K562 (cell line): ENCODE measurements around the gene PHF21B. TPM values are rescaled to one million over a fixed set of nuclear protein-coding genes. Genes with fewer than 3 reads are reported as not detected.

Experiments used
- AFF1 ChIP-seq, 2 experiments: fragments of 450-650 bp; IDR thresholded peaks; 2 replicates each; pipeline ENCODE4 v1.6.1; 2018; ENCODE audit warnings: mild to moderate bottlenecking in 2 of 2, low read depth in 1 of 2; ENCODE audit not compliant: partially characterized antibody in 2 of 2
- ARID2 ChIP-seq: fragments of 450-650 bp; IDR thresholded peaks from 2 replicates; pipeline ENCODE4 v1.6.1; 2017; ENCODE audit warnings: antibody characterized with exemption, mild to moderate bottlenecking
- BHLHE40 ChIP-seq: IDR thresholded peaks from 2 replicates; pipeline ENCODE4 v1.6.1; 2011; ENCODE audit warnings: low read length, improper control_type of control experiment
- DDX20 ChIP-seq: fragments of 450-650 bp; IDR thresholded peaks from 2 replicates; pipeline ENCODE4 v1.6.1; 2016; ENCODE audit warnings: missing genetic modification characterization, low read depth, mild to moderate bottlenecking, missing compliant biosample characterization, moderate library complexity
- EP300 ChIP-seq: IDR thresholded peaks from 2 replicates; pipeline ENCODE4 v1.6.1; 2012; ENCODE audit warnings: low read length, improper control_type of control experiment
- EZH2 ChIP-seq: IDR thresholded peaks from 2 replicates; pipeline ENCODE4 v1.6.1; 2012; ENCODE audit warnings: low read depth, mild to moderate bottlenecking, inconsistent platforms, low read length, borderline replicate concordance
- HNRNPL ChIP-seq: fragments of 200-400 bp; formaldehyde crosslinking; IDR thresholded peaks from 2 replicates; pipeline ENCODE4 v1.6.1; 2017; ENCODE audit warnings: low read depth, mild to moderate bottlenecking, low read length
- KDM4B ChIP-seq, 2 experiments: fragments of 450-650 bp in 1 of 2; sonication (generic) in 1 of 2; IDR thresholded peaks; 2 replicates each; pipeline ENCODE4 v1.6.1; 2016 to 2017; ENCODE audit warnings: borderline replicate concordance in 2 of 2, antibody characterized with exemption in 1 of 2, low read depth in 1 of 2, mild to moderate bottlenecking in 1 of 2
- MCM3 ChIP-seq: fragments of 450-650 bp; IDR thresholded peaks from 2 replicates; pipeline ENCODE4 v1.6.1; 2016
- PURB ChIP-seq: sonication (generic); formaldehyde crosslinking; IDR thresholded peaks from 2 replicates; pipeline ENCODE4 v1.9.0; 2021; ENCODE audit warnings: low read depth, mild to moderate bottlenecking, missing genetic modification reagents
- PYGO2 ChIP-seq: fragments of 450-650 bp; IDR thresholded peaks from 2 replicates; pipeline ENCODE4 v1.6.1; 2016; ENCODE audit warnings: mild to moderate bottlenecking, missing genetic modification characterization, moderate library complexity, missing compliant biosample characterization
- RFX1 ChIP-seq: fragments of 450-650 bp; IDR thresholded peaks from 2 replicates; pipeline ENCODE4 v1.6.1; 2016; ENCODE audit warnings: mild to moderate bottlenecking, moderate library complexity
- SAFB2 ChIP-seq: fragments of 200-400 bp; formaldehyde crosslinking; IDR thresholded peaks from 2 replicates; pipeline ENCODE4 v1.6.1; 2018; ENCODE audit warnings: borderline replicate concordance, low read length, low read depth, moderate library complexity; ENCODE audit not compliant: severe bottlenecking
- SRSF7 ChIP-seq: fragments of 200-400 bp; formaldehyde crosslinking; optimal IDR thresholded peaks from 2 replicates; pipeline ENCODE3; 2017; ENCODE audit warnings: mild to moderate bottlenecking, low read depth, low read length
- TEAD1 ChIP-seq, 2 experiments: fragments of 450-650 bp in 1 of 2; sonication (generic) in 1 of 2; formaldehyde crosslinking; IDR thresholded peaks; 2 replicates each; pipeline versions ENCODE4 v1.4.0 to v1.8.0; 2020 to 2022; ENCODE audit warnings: mild to moderate bottlenecking in 2 of 2, missing genetic modification reagents in 1 of 2
- ZNF133 ChIP-seq: fragments of 250-450 bp; sonication (Bioruptor Pico); IDR thresholded peaks from 2 replicates; pipeline ENCODE4 v1.4.0; 2020; ENCODE audit warnings: mild to moderate bottlenecking
- ZNF146 ChIP-seq: IDR thresholded peaks from one replicate; pipeline ENCODE4 v1.6.1; 2018; ENCODE audit warnings: missing compliant biosample characterization; ENCODE audit not compliant: unreplicated experiment
- ZNF408 ChIP-seq: fragments of 250-450 bp; sonication (Bioruptor Pico); IDR thresholded peaks from 2 replicates; pipeline ENCODE4 v1.4.0; 2020; ENCODE audit warnings: low read depth, mild to moderate bottlenecking, moderate library complexity
- ZNF696 ChIP-seq: fragments of 250-450 bp; sonication (Bioruptor Pico); conservative IDR thresholded peaks from 2 replicates; pipeline ENCODE4 v1.4.0; 2020; ENCODE audit warnings: mild to moderate bottlenecking, moderate library complexity
- ZNF77 ChIP-seq: fragments of 250-450 bp; sonication (Bioruptor Pico); IDR thresholded peaks from 2 replicates; pipeline ENCODE4 v1.5.0; 2020
- polyA plus RNA-seq, 8 experiments: library from polyadenylated mRNA; depleted of rRNA in 4 of 8; stranded (reverse) in 5 of 8; unstranded in 3 of 8; fragments of >200 nt; fragmentation: Nextera tagmentation in 2 of 8; fragmentation: Illumina TruSeq in 1 of 8; extraction: Ambion mirVana in 2 of 8; extraction: Trizol in 1 of 8; gene quantifications; 2 replicates each; pipeline versions ENCODE4 v1.2.1 to v1.2.3, GENCODE V29; 2011 to 2014; ENCODE audit warnings: inconsistent platforms in 1 of 8, missing spikeins in 1 of 8
- total RNA-seq, 7 experiments: library from RNA; depleted of rRNA in 6 of 7; stranded (reverse); fragments of >200 nt in 6 of 7; fragmentation: Illumina TruSeq in 2 of 7; extraction: Trizol in 2 of 7; gene quantifications; 2 replicates each; pipeline versions ENCODE4 v1.2.1 to v1.2.3, GENCODE V29; 2011 to 2021; ENCODE audit warnings: low replicate concordance in 1 of 7
- TF ChIP-seq, protein P1 (sequence below): IDR thresholded peaks from 2 replicates; pipeline ENCODE4 v1.6.1; 2016; ENCODE audit warnings: missing genetic modification characterization, missing compliant biosample characterization
- TF ChIP-seq, protein P2 (sequence below): fragments of 450-650 bp; IDR thresholded peaks from 2 replicates; pipeline ENCODE4 v1.6.1; 2016; ENCODE audit warnings: antibody characterized with exemption

The PHF21B gene
- total and polyA plus RNA-seq, 9 of the 15 experiments (the other 6 are each of a cell fraction or from before 2014, with no cell fraction given) = 0.04 TPM; not detected in 8

DNA sequence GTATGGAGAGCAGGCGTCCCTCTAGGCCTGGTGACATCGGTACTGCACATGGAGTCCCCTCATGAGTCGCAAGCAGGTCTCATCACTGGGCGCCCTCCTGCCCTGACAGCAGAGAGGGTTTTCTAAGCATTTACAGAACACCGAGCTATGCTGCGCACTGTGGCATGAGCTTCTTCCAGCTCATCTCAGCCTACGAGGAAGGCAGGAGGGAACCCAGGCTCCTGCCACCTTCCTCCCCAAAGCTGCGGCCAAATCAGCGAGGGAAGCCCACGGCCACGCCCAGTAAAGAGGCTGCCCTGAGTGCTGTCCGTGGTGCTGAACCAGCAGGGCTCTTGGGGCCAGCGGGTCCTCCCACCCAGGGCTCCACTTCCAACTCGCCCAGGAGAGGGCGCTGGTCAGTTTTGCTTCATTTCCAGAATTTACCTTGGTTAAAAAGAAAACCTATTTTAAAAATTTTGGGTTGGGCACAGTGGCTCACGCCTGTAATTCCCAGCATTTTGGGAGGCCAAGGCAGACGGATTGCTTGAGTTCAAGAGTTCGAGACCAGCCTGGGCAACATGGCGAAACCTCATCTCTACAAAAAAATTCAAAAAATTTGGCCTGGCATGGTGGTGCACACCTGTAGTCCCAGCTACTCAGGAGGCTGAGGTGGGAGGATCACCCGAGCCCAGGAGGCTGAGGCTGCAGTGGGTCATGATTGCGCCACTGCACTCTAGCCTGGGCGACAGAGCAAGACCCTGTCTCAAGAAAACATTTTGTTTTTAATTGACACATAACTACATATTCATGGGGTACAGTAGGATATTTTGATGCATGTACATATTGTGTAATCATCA, 34.2 kb downstream of the PHF21B start (continued):
- TF ChIP-seq ZNF77 (CRISPR knock-in tag) (no peak), ZNF408 (no peak), ZNF146 (CRISPR knock-in tag) (no peak), TEAD1 (CRISPR knock-in tag; IDR thresholded peaks at IDR 0.05) (0 out of 4 replicates have a peak, but pooled peaks of 1 of the 2 experiments have one; percentile 33), ZNF696 (CRISPR knock-in tag) (no peak), PURB (CRISPR knock-in tag) (no peak), DDX20 (no peak), SRSF7 (no peak), ZNF133 (CRISPR knock-in tag) (no peak), BHLHE40 (peak; percentile 7; the same call in 1 of the 2 replicates), PYGO2 (tag) (no peak), HNRNPL (no peak), ARID2 (no peak), EZH2 (no peak), SAFB2 (no peak), RFX1 (no peak), KDM4B (IDR thresholded peaks at IDR 0.05; ENCODE audit: borderline replicate concordance in 2 of 2, low read depth in 1 of 2) (no peak), MCM3 (no peak), AFF1 (IDR thresholded peaks at IDR 0.05; ENCODE audit: low read depth in 1 of 2, partially characterized antibody in 2 of 2) (peak in 1 of 2 experiments; percentile 91), EP300 (no peak)
- TF ChIP-seq, protein P1, sequence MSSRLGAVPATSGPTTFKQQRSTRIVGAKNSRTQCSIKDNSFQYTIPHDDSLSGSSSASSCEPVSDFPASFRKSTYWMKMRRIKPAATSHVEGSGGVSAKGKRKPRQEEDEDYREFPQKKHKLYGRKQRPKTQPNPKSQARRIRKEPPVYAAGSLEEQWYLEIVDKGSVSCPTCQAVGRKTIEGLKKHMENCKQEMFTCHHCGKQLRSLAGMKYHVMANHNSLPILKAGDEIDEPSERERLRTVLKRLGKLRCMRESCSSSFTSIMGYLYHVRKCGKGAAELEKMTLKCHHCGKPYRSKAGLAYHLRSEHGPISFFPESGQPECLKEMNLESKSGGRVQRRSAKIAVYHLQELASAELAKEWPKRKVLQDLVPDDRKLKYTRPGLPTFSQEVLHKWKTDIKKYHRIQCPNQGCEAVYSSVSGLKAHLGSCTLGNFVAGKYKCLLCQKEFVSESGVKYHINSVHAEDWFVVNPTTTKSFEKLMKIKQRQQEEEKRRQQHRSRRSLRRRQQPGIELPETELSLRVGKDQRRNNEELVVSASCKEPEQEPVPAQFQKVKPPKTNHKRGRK (tag) = no peak
- TF ChIP-seq, protein P2, sequence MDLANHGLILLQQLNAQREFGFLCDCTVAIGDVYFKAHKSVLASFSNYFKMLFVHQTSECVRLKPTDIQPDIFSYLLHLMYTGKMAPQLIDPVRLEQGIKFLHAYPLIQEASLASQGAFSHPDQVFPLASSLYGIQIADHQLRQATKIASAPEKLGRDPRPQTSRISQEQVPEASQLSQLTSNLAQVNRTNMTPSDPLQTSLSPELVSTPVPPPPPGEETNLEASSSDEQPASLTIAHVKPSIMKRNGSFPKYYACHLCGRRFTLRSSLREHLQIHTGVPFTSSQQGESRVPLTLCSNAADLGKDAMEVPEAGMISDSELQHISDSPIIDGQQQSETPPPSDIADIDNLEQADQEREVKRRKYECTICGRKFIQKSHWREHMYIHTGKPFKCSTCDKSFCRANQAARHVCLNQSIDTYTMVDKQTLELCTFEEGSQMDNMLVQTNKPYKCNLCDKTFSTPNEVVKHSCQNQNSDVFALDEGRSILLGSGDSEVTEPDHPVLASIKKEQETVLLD = no peak
